GM12878 (cell line): ENCODE results near the gene KRT222. TPM values are rescaled to one million over a fixed set of nuclear protein-coding genes. Genes with fewer than 3 reads are reported as not detected.

ENCODE experiments used
- ATAC-seq: fragments of 200-7000 bp; cut with Tn5 transposase; 3 replicates; pipeline ENCODE4 v1.9.1; 2020; ENCODE audit warnings: mild to moderate bottlenecking, moderate library complexity
- BruUV-seq: library from RNA; stranded (reverse); fragments of 400-500 nt; replicated peaks from 2 replicates; lab custom pipeline; 2021; lab: Mats Ljungman, UMichigan
- CTCF ChIA-PET: fragments of 300-600 bp; sonication (Branson Sonifier 250); formaldehyde crosslinking; extraction: SDS; loops from one replicate; lab custom pipeline; 2021; ENCODE audit warnings: inconsistent platforms; lab: Yijun Ruan, JAX
- POLR2A ChIA-PET: fragments of 350-600 bp; formaldehyde crosslinking; extraction: SDS; loops from one replicate; lab custom pipeline; 2021; ENCODE audit warnings: inconsistent platforms; lab: Charles Lee
- RAD21 ChIA-PET: fragments of 300-600 bp; sonication (Branson Sonifier 250); formaldehyde crosslinking; loops from one replicate; lab custom pipeline; 2023; ENCODE audit warnings: antibody characterized with exemption; ENCODE audit not compliant: unreplicated experiment; lab: Charles Lee
- SMC1A ChIA-PET: fragments of 300-600 bp; sonication (Branson Sonifier 250); formaldehyde crosslinking; loops from one replicate; lab custom pipeline; 2023; ENCODE audit not compliant: unreplicated experiment, uncharacterized antibody; lab: Charles Lee
- DNase-seq: peaks from one replicate; pipeline ENCODE4 v3.0.0-alpha.2; 2011; ENCODE audit warnings: low read depth, low spot score
- FAIRE-seq: peaks from 3 replicates; lab custom pipeline; 2011; peaks lifted over from hg19 to GRCh38; lab: Jason Lieb, UNC
- H2AFZ ChIP-seq: 2 replicates; pipeline ENCODE4 v1.6.0; 2011; ENCODE audit warnings: low read depth, low read length, control low read depth; ENCODE audit not compliant: control insufficient read depth
- H3K27ac ChIP-seq: 2 replicates; pipeline ENCODE4 v1.5.1; 2011; ENCODE audit warnings: control low read depth; ENCODE audit not compliant: control insufficient read depth, insufficient read depth
- H3K27me3 ChIP-seq, 2 experiments: replicated peaks in 1 of 2; 2 replicates each; pipeline versions ENCODE4 v1.6.0 to v1.6.1; 2011; ENCODE audit warnings: low read length in 1 of 2; ENCODE audit not compliant: control insufficient read depth in 2 of 2, insufficient read depth in 2 of 2
- H3K36me3 ChIP-seq, 2 experiments: 2 replicates each; pipeline ENCODE4 v1.5.1; 2011; ENCODE audit warnings: low read length in 1 of 2; ENCODE audit not compliant: control insufficient read depth in 2 of 2, insufficient read depth in 2 of 2
- H3K4me1 ChIP-seq: 2 replicates; pipeline ENCODE4 v1.6.1; 2011; ENCODE audit warnings: mild to moderate bottlenecking, low read length, moderate library complexity, mixed read lengths; ENCODE audit not compliant: control insufficient read depth, insufficient read depth
- H3K4me2 ChIP-seq: 2 replicates; pipeline ENCODE4 v1.6.0; 2011; ENCODE audit warnings: control low read depth; ENCODE audit not compliant: control insufficient read depth, insufficient read depth
- H3K4me3 ChIP-seq: fragments of 200-600 bp; sonication (generic); 2 replicates; pipeline ENCODE4 v1.5.1; 2016
- H3K79me2 ChIP-seq: 2 replicates; pipeline ENCODE4 v1.6.0; 2011; ENCODE audit warnings: low read length; ENCODE audit not compliant: control insufficient read depth, insufficient read depth
- H3K9ac ChIP-seq: 2 replicates; pipeline ENCODE4 v1.8.0; 2011; ENCODE audit warnings: low read length, control low read depth, mixed read lengths; ENCODE audit not compliant: control insufficient read depth, insufficient read depth
- H3K9me3 ChIP-seq: replicated peaks from 3 replicates; pipeline ENCODE4 v1.5.1; 2011; ENCODE audit warnings: mild to moderate bottlenecking, low read length; ENCODE audit not compliant: control insufficient read depth, insufficient read depth
- H4K20me1 ChIP-seq: 2 replicates; pipeline ENCODE4 v1.6.0; 2011; ENCODE audit not compliant: control insufficient read depth, insufficient read depth
- ATF3 ChIP-seq: IDR thresholded peaks from 2 replicates; pipeline ENCODE4 v1.6.1; 2011; ENCODE audit warnings: low read depth, mild to moderate bottlenecking, low read length, moderate library complexity, borderline replicate concordance; ENCODE audit errors: extremely low read depth
- EP300 ChIP-seq, 2 experiments: fragments of 150-350 bp in 1 of 2; IDR thresholded peaks; 2 replicates each; pipeline ENCODE4 v1.6.1; 2011 to 2012; ENCODE audit warnings: low read depth in 2 of 2, low read length in 2 of 2, borderline replicate concordance in 1 of 2, improper control_type of control experiment in 1 of 2, inconsistent platforms in 1 of 2; ENCODE audit not compliant: control insufficient read depth in 1 of 2
- GATAD2B ChIP-seq: fragments of 450-650 bp; conservative IDR thresholded peaks from 2 replicates; pipeline ENCODE4 v1.6.1; 2017; ENCODE audit warnings: low read depth, mild to moderate bottlenecking, moderate library complexity
- HDAC6 ChIP-seq: fragments of 200-600 bp; sonication (generic); IDR thresholded peaks from one replicate; pipeline ENCODE4 v1.8.0; 2017; ENCODE audit warnings: antibody characterized with exemption; ENCODE audit not compliant: unreplicated experiment
- LARP7 ChIP-seq: fragments of 450-650 bp; IDR thresholded peaks from 2 replicates; pipeline ENCODE4 v1.6.1; 2017; ENCODE audit warnings: mild to moderate bottlenecking
- NR2C1 ChIP-seq: fragments of 450-650 bp; IDR thresholded peaks from 2 replicates; pipeline ENCODE4 v1.6.1; 2017; ENCODE audit warnings: antibody characterized with exemption, mild to moderate bottlenecking, moderate library complexity
- PAX5 ChIP-seq: IDR thresholded peaks from 2 replicates; pipeline ENCODE4 v1.6.1; 2011; ENCODE audit warnings: low read depth, low read length, borderline replicate concordance
- RBBP5 ChIP-seq: fragments of 200-600 bp; sonication (generic); conservative IDR thresholded peaks from 2 replicates; pipeline ENCODE4 v1.6.1; 2016
- REST ChIP-seq: IDR thresholded peaks from 2 replicates; pipeline ENCODE4 v1.6.1; 2012; ENCODE audit warnings: mild to moderate bottlenecking, low read depth, low read length
- WGBS: methylation state at CpG from one replicate; pipeline ENCODE4 v1.1.6; 2016; ENCODE audit warnings: low lambda C conversion rate; ENCODE audit not compliant: insufficient replicate concordance, insufficient coverage; ENCODE audit errors: missing lambda C conversion rate; 5-methylcytosine and 5-hydroxymethylcytosine counted together
- in situ Hi-C: fragments of 300-500 bp; cut with MboI; formaldehyde crosslinking; loops from 9 replicates; pipeline ENCODE4 v1.14.3; 2018; ENCODE audit warnings: mixed read lengths
- intact Hi-C: fragments of 100-400 bp; cut with micrococcal nuclease; formaldehyde crosslinking; loops from one replicate; pipeline ENCODE4 v1.14.2; 2022; ENCODE audit not compliant: unreplicated experiment
- polyA plus RNA-seq, 11 experiments: library from polyadenylated mRNA; depleted of rRNA in 4 of 11; unstranded in 6 of 11; stranded (reverse) in 5 of 11; fragments of >200 nt; fragmentation: Nextera tagmentation in 4 of 11; fragmentation: Illumina TruSeq in 1 of 11; extraction: Ambion mirVana in 4 of 11; extraction: Trizol in 1 of 11; gene quantifications; 1 replicate in 1 of 11; 2 replicates in 10 of 11; pipeline versions ENCODE4 v1.2.1 to v1.2.3, GENCODE V29; 2011 to 2016; ENCODE audit warnings: inconsistent platforms in 2 of 11, missing spikeins in 2 of 11, low read depth in 1 of 11
- total RNA-seq, 4 experiments: library from RNA; depleted of rRNA in 3 of 4; stranded (reverse); fragments of >200 nt in 3 of 4; fragmentation: Illumina TruSeq in 1 of 4; extraction: Trizol in 1 of 4; gene quantifications; 2 replicates each; pipeline versions ENCODE4 v1.2.1 to v1.2.3, GENCODE V29; 2013 to 2021
- TF ChIP-seq, protein P1 (sequence below), 3 experiments: IDR thresholded peaks in 2 of 3; conservative IDR thresholded peaks in 1 of 3; 2 replicates each; pipeline ENCODE4 v1.5.1; 2011; ENCODE audit warnings: low read depth in 3 of 3, low read length in 3 of 3, mild to moderate bottlenecking in 3 of 3, control low read depth in 2 of 3, moderate library complexity in 2 of 3, inconsistent platforms in 1 of 3, mixed read lengths in 1 of 3; ENCODE audit not compliant: control insufficient read depth in 2 of 3, insufficient read depth in 1 of 3; ENCODE audit errors: extremely low read depth in 1 of 3
- TF ChIP-seq, protein P2 (sequence below): fragments of 450-650 bp; IDR thresholded peaks from 2 replicates; pipeline ENCODE4 v1.6.1; 2017; ENCODE audit warnings: mild to moderate bottlenecking, low read depth, inconsistent platforms; ENCODE audit not compliant: poor library complexity, severe bottlenecking
- TF ChIP-seq, protein P3 (sequence below): fragments of 450-650 bp; conservative IDR thresholded peaks from 2 replicates; pipeline ENCODE4 v1.6.1; 2017; ENCODE audit warnings: mild to moderate bottlenecking, moderate library complexity

KRT222 gene
- total and polyA plus RNA-seq, 10 of the 15 experiments (the other 5 are each of a cell fraction or from before 2014, with no cell fraction given): 0.21 to 6.4 (median 0.54) TPM; not detected in 1

- TF ChIP-seq, protein P1, sequence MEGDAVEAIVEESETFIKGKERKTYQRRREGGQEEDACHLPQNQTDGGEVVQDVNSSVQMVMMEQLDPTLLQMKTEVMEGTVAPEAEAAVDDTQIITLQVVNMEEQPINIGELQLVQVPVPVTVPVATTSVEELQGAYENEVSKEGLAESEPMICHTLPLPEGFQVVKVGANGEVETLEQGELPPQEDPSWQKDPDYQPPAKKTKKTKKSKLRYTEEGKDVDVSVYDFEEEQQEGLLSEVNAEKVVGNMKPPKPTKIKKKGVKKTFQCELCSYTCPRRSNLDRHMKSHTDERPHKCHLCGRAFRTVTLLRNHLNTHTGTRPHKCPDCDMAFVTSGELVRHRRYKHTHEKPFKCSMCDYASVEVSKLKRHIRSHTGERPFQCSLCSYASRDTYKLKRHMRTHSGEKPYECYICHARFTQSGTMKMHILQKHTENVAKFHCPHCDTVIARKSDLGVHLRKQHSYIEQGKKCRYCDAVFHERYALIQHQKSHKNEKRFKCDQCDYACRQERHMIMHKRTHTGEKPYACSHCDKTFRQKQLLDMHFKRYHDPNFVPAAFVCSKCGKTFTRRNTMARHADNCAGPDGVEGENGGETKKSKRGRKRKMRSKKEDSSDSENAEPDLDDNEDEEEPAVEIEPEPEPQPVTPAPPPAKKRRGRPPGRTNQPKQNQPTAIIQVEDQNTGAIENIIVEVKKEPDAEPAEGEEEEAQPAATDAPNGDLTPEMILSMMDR (IDR thresholded peaks at IDR 0.05 in 2 of 3, conservative IDR thresholded peaks at IDR 0.05 in 1 of 3; ENCODE audit: control insufficient read depth in 2 of 3, extremely low read depth in 1 of 3, insufficient read depth in 1 of 3, low read depth in 3 of 3, low read length in 3 of 3): no peak
- TF ChIP-seq NR2C1: no peak
- no peak for TF ChIP-seq LARP7
- TF ChIP-seq PAX5: no peak
- TF ChIP-seq GATAD2B: no peak
- TF ChIP-seq EP300 (IDR thresholded peaks at IDR 0.05; ENCODE audit: borderline replicate concordance in 1 of 2, control insufficient read depth in 1 of 2, low read depth in 2 of 2, low read length in 2 of 2): no peak
- TF ChIP-seq, protein P2, sequence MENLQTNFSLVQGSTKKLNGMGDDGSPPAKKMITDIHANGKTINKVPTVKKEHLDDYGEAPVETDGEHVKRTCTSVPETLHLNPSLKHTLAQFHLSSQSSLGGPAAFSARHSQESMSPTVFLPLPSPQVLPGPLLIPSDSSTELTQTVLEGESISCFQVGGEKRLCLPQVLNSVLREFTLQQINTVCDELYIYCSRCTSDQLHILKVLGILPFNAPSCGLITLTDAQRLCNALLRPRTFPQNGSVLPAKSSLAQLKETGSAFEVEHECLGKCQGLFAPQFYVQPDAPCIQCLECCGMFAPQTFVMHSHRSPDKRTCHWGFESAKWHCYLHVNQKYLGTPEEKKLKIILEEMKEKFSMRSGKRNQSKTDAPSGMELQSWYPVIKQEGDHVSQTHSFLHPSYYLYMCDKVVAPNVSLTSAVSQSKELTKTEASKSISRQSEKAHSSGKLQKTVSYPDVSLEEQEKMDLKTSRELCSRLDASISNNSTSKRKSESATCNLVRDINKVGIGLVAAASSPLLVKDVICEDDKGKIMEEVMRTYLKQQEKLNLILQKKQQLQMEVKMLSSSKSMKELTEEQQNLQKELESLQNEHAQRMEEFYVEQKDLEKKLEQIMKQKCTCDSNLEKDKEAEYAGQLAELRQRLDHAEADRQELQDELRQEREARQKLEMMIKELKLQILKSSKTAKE: no peak
Observed at GRCh38 chr17:40699371-40699770, 34.4 kb upstream of the KRT222 start (continued).

GRCh38 chr17:40697297-40697696 is 32.3 kb upstream of the KRT222 start:
- no peak overlapping the region for H3K4me2 ChIP-seq
- POLR2A ChIA-PET: no interaction called here
- TF ChIP-seq REST: no peak
- TF ChIP-seq, protein P3, sequence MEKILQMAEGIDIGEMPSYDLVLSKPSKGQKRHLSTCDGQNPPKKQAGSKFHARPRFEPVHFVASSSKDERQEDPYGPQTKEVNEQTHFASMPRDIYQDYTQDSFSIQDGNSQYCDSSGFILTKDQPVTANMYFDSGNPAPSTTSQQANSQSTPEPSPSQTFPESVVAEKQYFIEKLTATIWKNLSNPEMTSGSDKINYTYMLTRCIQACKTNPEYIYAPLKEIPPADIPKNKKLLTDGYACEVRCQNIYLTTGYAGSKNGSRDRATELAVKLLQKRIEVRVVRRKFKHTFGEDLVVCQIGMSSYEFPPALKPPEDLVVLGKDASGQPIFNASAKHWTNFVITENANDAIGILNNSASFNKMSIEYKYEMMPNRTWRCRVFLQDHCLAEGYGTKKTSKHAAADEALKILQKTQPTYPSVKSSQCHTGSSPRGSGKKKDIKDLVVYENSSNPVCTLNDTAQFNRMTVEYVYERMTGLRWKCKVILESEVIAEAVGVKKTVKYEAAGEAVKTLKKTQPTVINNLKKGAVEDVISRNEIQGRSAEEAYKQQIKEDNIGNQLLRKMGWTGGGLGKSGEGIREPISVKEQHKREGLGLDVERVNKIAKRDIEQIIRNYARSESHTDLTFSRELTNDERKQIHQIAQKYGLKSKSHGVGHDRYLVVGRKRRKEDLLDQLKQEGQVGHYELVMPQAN: no peak
- TF ChIP-seq HDAC6: no peak
- TF ChIP-seq ATF3: no peak
- no peak for TF ChIP-seq RBBP5

More at GRCh38 chr17:40697297-40697696, 32.3 kb upstream of the KRT222 start:
- WGBS: 43% methylated on average over 7 of the region's 7 CpGs
- no peak for FAIRE-seq
- intact Hi-C loops (no loop called here), in situ Hi-C loops (no loop called here)
- no peak for ATAC-seq
- H3K79me2 ChIP-seq: no peaks in the 10 kb centered on the region
- no peak overlapping the region for H3K4me3 ChIP-seq
- H3K27ac ChIP-seq: no peak overlapping the region
- H3K36me3 ChIP-seq: no peaks in the 10 kb centered on the region
- H3K9me3 ChIP-seq: no peaks in the 10 kb centered on the region
- no TSS peak for BruUV-seq
- no peak for DNase-seq
- ChIA-PET RAD21 (interaction anchor here (0.8 kb wide), 1 partner anchor 94 kb away, joined by 3 read pairs; no protein-coding TSS in a partner anchor), CTCF (interaction anchor here (0.7 to 1.8 kb wide), 2 partner anchors 13 to 396 kb away, joined by 4 to 5 read pairs; no protein-coding TSS in a partner anchor), SMC1A (interaction anchor here (0.8 to 8.1 kb wide), 5 partner anchors 8 to 95 kb away, joined by 3 to 58 read pairs (median 5); no protein-coding TSS in a partner anchor)
- no peak overlapping the region for H3K9ac ChIP-seq
- no peaks in the 10 kb centered on the region for H3K4me1 ChIP-seq
- H4K20me1 ChIP-seq: no peaks in the 10 kb centered on the region
- H2AFZ ChIP-seq: no peak overlapping the region
- H3K27me3 ChIP-seq: no peaks in the 10 kb centered on the region; a peak in 1 of 4 replicates
